Measurements from ENCODE around the gene AHNAK.
"Not testable (repeated sequence)": the region's sequence is repeated elsewhere in the genome, so short reads cannot be mapped to it uniquely, and the experiment has no call there.

AHNAK gene

DNA sequence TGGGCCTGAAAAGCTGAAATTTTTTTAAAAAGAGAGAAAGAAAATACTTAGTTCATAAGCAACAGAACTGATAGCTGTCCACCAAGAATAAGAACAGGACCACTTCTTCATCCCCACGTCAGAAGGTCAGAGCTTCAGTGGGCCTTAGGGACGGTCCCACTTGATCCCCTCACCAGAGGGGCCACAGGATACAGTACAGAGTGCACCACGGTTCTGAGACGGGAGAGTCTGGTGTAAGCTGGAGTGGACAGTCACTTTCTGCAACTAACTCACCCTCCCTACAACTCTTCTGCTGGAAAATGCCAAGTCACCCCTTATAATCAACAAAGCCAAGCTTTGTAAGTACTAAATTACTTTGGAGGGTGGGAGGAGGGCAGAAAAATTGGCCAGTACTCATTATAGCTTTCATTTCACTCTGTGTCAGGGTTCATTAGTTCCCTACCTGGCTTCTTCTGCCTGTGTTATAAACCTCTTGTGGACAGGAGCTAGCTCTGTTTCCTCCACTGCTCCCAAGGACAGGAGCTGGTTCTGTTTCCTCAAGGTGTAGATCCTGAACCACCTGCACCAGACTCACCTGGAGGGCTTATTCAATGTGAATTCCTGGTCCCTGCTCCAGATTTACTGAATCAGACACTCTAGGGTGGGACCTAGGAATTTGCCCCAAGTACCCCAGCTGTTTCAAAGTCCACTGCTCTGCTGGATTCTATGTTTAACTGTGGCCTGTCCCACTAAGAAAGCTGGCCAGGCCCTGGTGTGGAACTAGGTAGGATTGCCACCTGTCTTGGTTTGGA is 88.2 kb downstream of the AHNAK start:
- DNase-seq (ENCODE audit: insufficient read length) = no peak
- FAIRE-seq = no peak
- no peak for TF ChIP-seq POLR2AphosphoS5 (IDR thresholded peaks at IDR 0.05; ENCODE audit: low read depth, low read length)

- DNase-seq (ENCODE audit: insufficient read length) = no peak
- FAIRE-seq = no peak
- TF ChIP-seq POLR2AphosphoS5 (IDR thresholded peaks at IDR 0.05; ENCODE audit: low read depth, low read length) (no peak), POLR2A (IDR thresholded peaks at IDR 0.05; ENCODE audit: low read depth, low read length) (no peak), TAF1 (IDR thresholded peaks at IDR 0.05; ENCODE audit: borderline replicate concordance, low read depth, low read length) (no peak)
Observed at GRCh38 chr11:62457478-62457877, 89.1 kb downstream of the AHNAK start.

DNA sequence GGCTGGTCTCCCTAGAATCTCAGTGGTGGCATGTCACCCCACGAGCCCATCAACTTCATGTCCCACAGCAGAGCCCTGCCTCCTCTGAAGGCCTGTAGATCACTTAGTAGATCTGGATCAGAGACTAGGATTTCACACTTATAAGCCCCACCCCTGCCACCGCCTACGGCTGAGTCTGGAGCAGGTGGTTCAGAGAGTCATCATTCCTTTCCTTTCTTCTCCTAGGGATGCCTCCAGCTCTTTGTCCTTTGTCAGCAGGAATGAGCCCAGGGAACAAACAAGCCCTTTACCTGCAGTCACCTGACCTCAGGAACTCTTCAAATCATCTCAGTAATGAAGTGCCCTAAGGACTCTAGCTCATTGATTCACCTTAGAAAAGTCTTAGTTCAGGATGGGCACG is 90.0 kb downstream of the AHNAK start:
- TF ChIP-seq POLR2A (IDR thresholded peaks at IDR 0.05; ENCODE audit: low read depth, low read length) (no peak), POLR2AphosphoS5 (IDR thresholded peaks at IDR 0.05; ENCODE audit: low read depth, low read length) (no peak), TAF1 (IDR thresholded peaks at IDR 0.05; ENCODE audit: borderline replicate concordance, low read depth, low read length) (no peak)
- no peak for FAIRE-seq
- DNase-seq (ENCODE audit: insufficient read length) = no peak

GRCh38 chr11:62452839-62453468 is 93.7 kb downstream of the AHNAK start:
- no peak for TF ChIP-seq POLR2A (IDR thresholded peaks at IDR 0.05; ENCODE audit: low read depth, low read length)
- FAIRE-seq = no peak
- DNase-seq (ENCODE audit: insufficient read length) = no peak

DNA sequence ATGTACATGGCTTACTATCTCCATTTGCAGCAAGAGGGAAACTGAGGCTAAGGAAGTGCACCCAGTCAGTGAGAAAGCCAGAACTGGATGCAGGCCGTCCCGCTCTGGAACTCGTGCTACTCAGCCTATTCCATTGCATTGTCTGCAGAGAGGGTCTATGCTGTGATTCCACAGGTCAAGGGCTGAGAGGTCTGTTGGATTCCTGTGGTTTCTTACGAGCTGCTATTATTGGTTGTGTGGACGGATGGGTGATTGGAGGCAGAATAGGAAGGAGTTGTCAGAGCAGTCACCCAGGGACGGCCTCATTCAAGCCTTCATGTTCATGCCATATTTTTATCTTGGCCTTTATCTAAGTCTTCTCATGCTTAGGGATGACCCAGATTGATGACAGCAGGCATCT is 94.3 kb downstream of the AHNAK start:
- DNase-seq (ENCODE audit: insufficient read length) (no peak), FAIRE-seq (no peak)
- TF ChIP-seq POLR2AphosphoS5 (IDR thresholded peaks at IDR 0.05; ENCODE audit: low read depth, low read length) (no peak), TAF1 (IDR thresholded peaks at IDR 0.05; ENCODE audit: borderline replicate concordance, low read depth, low read length) (no peak), POLR2A (IDR thresholded peaks at IDR 0.05; ENCODE audit: low read depth, low read length) (no peak)

DNA sequence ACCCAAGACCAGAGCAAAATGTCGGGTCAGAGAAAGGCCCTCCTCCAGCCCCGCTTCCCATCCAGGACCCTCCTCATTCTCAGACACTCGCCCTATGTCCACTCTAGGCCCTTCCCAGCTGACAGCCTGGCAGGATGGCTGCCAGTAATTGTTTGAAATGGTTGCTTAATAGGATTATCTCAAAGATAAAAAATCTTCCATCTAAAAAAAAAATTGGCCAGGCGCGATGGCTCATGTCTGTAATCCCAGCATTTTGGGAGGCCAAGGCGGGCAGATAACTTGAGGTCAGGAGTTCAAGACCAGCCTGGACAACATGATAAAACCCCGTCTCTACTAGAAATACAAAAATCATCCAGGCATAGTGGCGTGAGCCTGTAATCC is 95.4 kb downstream of the AHNAK start:
- TF ChIP-seq POLR2AphosphoS5 (IDR thresholded peaks at IDR 0.05; ENCODE audit: low read depth, low read length) (no peak), POLR2A (IDR thresholded peaks at IDR 0.05; ENCODE audit: low read depth, low read length) (no peak), TAF1 (IDR thresholded peaks at IDR 0.05; ENCODE audit: borderline replicate concordance, low read depth, low read length) (no peak)
- no peak for FAIRE-seq
- no peak for DNase-seq (ENCODE audit: insufficient read length)

GRCh38 chr11:62450543-62451240 is 95.9 kb downstream of the AHNAK start:
- DNase-seq (ENCODE audit: insufficient read length) = no peak
- TF ChIP-seq TAF1 (IDR thresholded peaks at IDR 0.05; ENCODE audit: borderline replicate concordance, low read depth, low read length) (no peak), POLR2AphosphoS5 (IDR thresholded peaks at IDR 0.05; ENCODE audit: low read depth, low read length) (no peak), POLR2A (IDR thresholded peaks at IDR 0.05; ENCODE audit: low read depth, low read length) (no peak)
- no peak for FAIRE-seq

DNA sequence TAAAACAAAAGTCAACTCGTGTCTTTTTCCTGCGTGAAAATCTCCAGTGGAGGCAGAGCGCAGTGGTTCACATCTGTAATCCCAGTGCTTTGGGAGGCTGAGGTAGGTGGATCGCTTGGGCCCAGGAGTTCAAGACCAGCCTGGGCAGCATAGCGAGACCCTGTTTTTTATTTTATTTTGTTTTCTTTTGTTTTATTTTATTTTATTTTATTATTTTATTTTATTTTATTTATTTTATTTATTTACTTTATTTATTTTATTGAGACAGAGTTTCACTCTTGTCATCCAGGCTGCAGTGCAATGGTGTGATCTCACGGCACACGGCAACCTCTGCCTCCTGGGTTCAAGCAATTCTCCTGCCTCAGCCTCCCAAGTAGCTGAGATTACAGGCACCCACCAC is 96.7 kb downstream of the AHNAK start:
- not testable (repeated sequence) for FAIRE-seq; DNase-seq (ENCODE audit: insufficient read length)

DNA sequence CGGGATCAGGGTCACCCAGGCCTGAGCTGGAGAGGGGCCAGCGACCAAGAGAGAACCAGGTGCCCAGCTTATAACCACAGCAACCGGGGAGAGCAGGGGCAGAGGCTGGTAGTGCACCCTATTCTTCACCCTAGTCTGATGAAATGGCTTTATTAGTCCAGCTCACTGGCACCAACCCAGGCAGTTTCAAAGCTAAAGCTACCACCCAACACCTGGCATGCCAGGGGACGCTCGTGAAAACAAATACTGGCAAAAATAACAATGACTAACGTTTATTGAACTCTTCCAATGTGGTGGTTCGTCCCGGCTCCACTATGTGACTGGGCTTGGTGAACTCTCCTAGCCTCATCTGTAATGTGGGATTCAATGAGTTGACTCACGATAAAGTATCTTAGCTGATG is 97.2 kb downstream of the AHNAK start:
- DNase-seq (ENCODE audit: insufficient read length) (no peak), FAIRE-seq (no peak)
- TF ChIP-seq POLR2A (IDR thresholded peaks at IDR 0.05; ENCODE audit: low read depth, low read length) (no peak), POLR2AphosphoS5 (IDR thresholded peaks at IDR 0.05; ENCODE audit: low read depth, low read length) (no peak), TAF1 (IDR thresholded peaks at IDR 0.05; ENCODE audit: borderline replicate concordance, low read depth, low read length) (no peak)

DNA sequence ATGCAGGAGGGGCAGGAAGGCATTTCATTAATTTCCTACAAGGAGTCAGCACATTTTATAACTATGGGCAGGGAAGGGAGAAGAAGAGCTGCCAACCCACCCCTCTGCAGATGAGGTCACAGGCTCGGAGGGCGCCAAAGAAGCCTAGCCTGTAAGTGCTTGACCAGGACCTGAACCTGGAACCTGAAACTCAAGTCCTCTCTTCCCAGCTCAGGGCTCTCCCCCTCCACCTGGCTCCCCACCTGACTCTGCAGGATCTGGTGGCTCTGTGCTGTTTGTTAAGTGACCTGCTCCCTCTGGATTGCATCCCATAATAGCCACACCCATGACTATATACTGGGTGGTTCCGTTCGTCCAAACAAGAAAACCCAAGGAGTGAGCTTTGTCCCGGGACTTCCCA is 100.5 kb downstream of the AHNAK start:
- TF ChIP-seq POLR2AphosphoS5 (IDR thresholded peaks at IDR 0.05; ENCODE audit: low read depth, low read length) (no peak), TAF1 (IDR thresholded peaks at IDR 0.05; ENCODE audit: borderline replicate concordance, low read depth, low read length) (no peak), POLR2A (IDR thresholded peaks at IDR 0.05; ENCODE audit: low read depth, low read length) (no peak)
- DNase-seq (ENCODE audit: insufficient read length) (no peak), FAIRE-seq (no peak)

DNA sequence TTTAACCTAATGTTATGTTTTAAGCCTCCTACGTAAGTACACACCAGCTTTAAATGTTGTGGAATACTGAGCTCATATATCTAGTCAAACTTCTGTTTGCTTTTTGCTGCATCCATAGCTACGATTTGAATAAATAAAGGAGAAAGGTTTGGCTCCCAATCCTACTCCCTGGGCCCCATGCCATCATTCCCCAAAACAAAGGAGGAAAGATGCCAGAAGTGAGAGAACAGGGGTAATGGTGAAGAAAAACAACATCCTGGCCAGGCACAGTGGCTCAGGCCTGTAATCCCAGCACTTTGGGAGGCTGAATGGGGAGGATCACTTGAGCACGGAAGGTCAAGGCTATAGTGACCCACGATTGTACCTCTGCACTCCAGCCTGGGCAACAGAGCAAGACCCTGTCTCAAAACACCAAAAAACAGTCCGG is 101.3 kb downstream of the AHNAK start:
- no peak for FAIRE-seq
- TF ChIP-seq TAF1 (IDR thresholded peaks at IDR 0.05; ENCODE audit: borderline replicate concordance, low read depth, low read length) (no peak), POLR2A (IDR thresholded peaks at IDR 0.05; ENCODE audit: low read depth, low read length) (no peak), POLR2AphosphoS5 (IDR thresholded peaks at IDR 0.05; ENCODE audit: low read depth, low read length) (no peak)
- DNase-seq (ENCODE audit: insufficient read length) = no peak

- DNase-seq (ENCODE audit: insufficient read length) = no peak
- TF ChIP-seq TAF1 (IDR thresholded peaks at IDR 0.05; ENCODE audit: borderline replicate concordance, low read depth, low read length) (no peak), POLR2AphosphoS5 (IDR thresholded peaks at IDR 0.05; ENCODE audit: low read depth, low read length) (no peak), POLR2A (IDR thresholded peaks at IDR 0.05; ENCODE audit: low read depth, low read length) (no peak)
Observed at GRCh38 chr11:62444835-62445234, 101.8 kb downstream of the AHNAK start.

More at GRCh38 chr11:62444835-62445234, 101.8 kb downstream of the AHNAK start:
- no peak for FAIRE-seq

Measured in GM12892 (cell line).